Kidney (tissue), 14 donors: Measurements from ENCODE around the gene ISYNA1. TPM values are rescaled to one million over a fixed set of nuclear protein-coding genes. Genes with fewer than 3 reads are reported as not detected.

ENCODE experiments used
- DNase-seq, 5 donors: peaks; one replicate each; pipeline ENCODE4 v3.0.0-alpha.2; 2013 to 2020
- FAIRE-seq: peaks from 2 replicates; lab custom pipeline; 2012; peaks lifted over from hg19 to GRCh38; lab: Jason Lieb, UNC
- H3K27ac ChIP-seq, 2 donors: one replicate each; pipeline ENCODE4 v1.7.0; 2013; ENCODE audit warnings: low read depth in 2 of 2, low read length in 2 of 2, inconsistent platforms in 1 of 2
- H3K27me3 ChIP-seq: one replicate; pipeline ENCODE4 v1.7.1; 2013; ENCODE audit warnings: low read length, inconsistent platforms; ENCODE audit not compliant: control insufficient read depth, insufficient read depth
- H3K36me3 ChIP-seq, 3 donors: one replicate each; pipeline versions ENCODE4 v1.7.0 to v1.7.1; 2013; ENCODE audit warnings: low read length in 3 of 3, control low read depth in 1 of 3, inconsistent platforms in 1 of 3; ENCODE audit not compliant: insufficient read depth in 3 of 3, control insufficient read depth in 2 of 3
- H3K4me1 ChIP-seq, 3 donors: one replicate each; pipeline versions ENCODE4 v1.7.0 to v1.7.1; 2013; ENCODE audit warnings: low read length in 3 of 3, inconsistent platforms in 1 of 3, low read depth in 1 of 3; ENCODE audit not compliant: control insufficient read depth in 2 of 3, insufficient read depth in 2 of 3
- H3K4me3 ChIP-seq, 3 donors: one replicate each; pipeline versions ENCODE4 v1.7.0 to v1.8.1; 2013; ENCODE audit warnings: low read length in 3 of 3, control low read depth in 1 of 3, inconsistent platforms in 1 of 3
- H3K9ac ChIP-seq, 3 donors: one replicate each; pipeline versions ENCODE4 v1.7.0 to v1.7.1; 2013; ENCODE audit warnings: low read length in 3 of 3, control low read depth in 1 of 3, inconsistent platforms in 1 of 3
- H3K9me3 ChIP-seq, 3 donors: one replicate each; pipeline versions ENCODE4 v1.7.0 to v1.7.1; 2013; ENCODE audit warnings: low read length in 3 of 3, control low read depth in 1 of 3, inconsistent platforms in 1 of 3; ENCODE audit not compliant: control insufficient read depth in 2 of 3, insufficient read depth in 1 of 3
- intact Hi-C: fragments of 100-400 bp; cut with DNase I; formaldehyde crosslinking; loops from one replicate; pipeline ENCODE4 v1.11.1; 2022
- polyA plus RNA-seq: library from polyadenylated mRNA; stranded (reverse); fragments of 350-450 nt; fragmentation: Illumina TruSeq; extraction: RNeasy Lipid Tissue Mini Kit (QIAGEN cat#74804); gene quantifications from one replicate; pipeline ENCODE4 v1.2.3, GENCODE V29; 2014; ENCODE audit warnings: low read depth, low replicate concordance; ENCODE audit not compliant: insufficient read depth
- total RNA-seq: library from RNA; stranded (reverse); fragmentation: NEBNext Ultra II Directional; extraction: Animal tissue kit (Norgen Biotek cat#: 25700); gene quantifications from one replicate; pipeline ENCODE4 v1.2.1, GENCODE V29; 2021
- TF ChIP-seq, protein P1 (sequence below): IDR thresholded peaks from 3 replicates; pipeline ENCODE4 v1.5.1; 2012; ENCODE audit warnings: mild to moderate bottlenecking, moderate library complexity, borderline replicate concordance; ENCODE audit not compliant: insufficient read depth; ENCODE audit errors: extremely low read depth
- donor health status: control.
- donor health status: control.
- donor health status: control.
- donor health status: control.
- donor health status: control.
- donor health status: DM: yes; HTN: yes; CAD: no.
- donor health status: Normal renal cell carcinoma (clear cell type).

The ISYNA1 gene
- total and polyA plus RNA-seq, 2 donors from 2014 or later, result 68.6 to 101 TPM

DNA sequence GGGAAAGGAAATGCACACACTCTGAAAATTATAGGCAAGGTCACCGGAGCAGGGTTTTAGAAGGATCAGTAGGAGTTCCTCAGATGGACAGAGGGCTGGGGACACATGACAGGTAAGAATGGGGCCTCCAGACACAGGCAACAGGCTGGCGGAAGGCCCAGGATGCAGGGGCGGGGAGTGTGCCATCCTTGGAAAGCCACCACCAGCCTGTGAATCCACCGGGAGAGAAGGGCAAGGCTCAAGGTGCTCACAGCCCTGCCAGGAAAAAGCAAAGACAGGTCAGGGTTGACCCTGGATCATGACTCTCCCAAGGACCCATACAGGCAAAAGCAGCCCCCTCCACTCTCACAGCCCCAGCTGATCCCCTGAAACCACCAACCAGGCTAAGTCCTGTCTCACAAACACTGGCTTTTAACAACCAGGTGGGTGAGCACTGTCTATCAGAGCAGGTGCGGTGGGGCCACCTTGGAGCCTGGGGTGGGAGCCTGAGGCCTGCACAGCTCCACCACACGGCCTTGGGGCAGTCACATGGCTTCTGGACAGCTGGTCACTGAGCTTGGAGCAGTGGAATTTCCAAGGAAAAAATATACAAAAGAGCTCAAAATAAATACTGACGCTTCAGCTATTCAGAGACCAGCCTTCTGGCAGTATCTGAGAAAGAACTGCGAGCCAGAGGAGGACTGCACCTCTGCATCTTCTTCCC, 35.2 kb upstream of the ISYNA1 start:
- H3K4me1 ChIP-seq, result peaks cover 0 to 45% (median 27%) of the 10 kb centered on the region in 3 donors
- FAIRE-seq (no peak), DNase-seq (peak in 1 of 5 donors; percentile 32)
- H3K27ac ChIP-seq, result no peak overlapping the region
- TF ChIP-seq, protein P1, sequence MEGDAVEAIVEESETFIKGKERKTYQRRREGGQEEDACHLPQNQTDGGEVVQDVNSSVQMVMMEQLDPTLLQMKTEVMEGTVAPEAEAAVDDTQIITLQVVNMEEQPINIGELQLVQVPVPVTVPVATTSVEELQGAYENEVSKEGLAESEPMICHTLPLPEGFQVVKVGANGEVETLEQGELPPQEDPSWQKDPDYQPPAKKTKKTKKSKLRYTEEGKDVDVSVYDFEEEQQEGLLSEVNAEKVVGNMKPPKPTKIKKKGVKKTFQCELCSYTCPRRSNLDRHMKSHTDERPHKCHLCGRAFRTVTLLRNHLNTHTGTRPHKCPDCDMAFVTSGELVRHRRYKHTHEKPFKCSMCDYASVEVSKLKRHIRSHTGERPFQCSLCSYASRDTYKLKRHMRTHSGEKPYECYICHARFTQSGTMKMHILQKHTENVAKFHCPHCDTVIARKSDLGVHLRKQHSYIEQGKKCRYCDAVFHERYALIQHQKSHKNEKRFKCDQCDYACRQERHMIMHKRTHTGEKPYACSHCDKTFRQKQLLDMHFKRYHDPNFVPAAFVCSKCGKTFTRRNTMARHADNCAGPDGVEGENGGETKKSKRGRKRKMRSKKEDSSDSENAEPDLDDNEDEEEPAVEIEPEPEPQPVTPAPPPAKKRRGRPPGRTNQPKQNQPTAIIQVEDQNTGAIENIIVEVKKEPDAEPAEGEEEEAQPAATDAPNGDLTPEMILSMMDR, result no peak
- no peak overlapping the region for H3K9ac ChIP-seq
- intact Hi-C loops, result no loop called here
- no peak overlapping the region for H3K4me3 ChIP-seq
- no peaks in the 10 kb centered on the region for H3K36me3 ChIP-seq
- no peaks in the 10 kb centered on the region for H3K9me3 ChIP-seq
- H3K27me3 ChIP-seq, result no peaks in the 10 kb centered on the region

DNA sequence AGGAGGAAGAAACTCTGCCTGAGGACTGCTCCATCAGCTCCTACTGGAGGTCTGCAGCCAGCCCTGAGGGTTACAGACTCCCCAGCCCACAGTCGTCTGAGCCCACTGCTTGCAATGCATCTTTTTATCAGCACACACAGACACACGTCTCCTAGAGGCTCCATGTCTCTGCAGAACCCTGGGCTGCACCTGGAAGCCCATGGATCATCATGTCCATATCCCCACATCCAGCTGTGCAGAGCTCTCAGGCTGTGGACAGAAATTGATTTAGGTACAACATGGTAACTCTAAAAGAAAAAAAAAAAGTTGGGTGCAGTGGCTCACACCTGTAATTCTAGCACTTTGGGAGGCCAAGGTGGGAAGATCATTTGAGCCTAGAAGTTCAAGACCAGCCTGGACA, 32.9 kb upstream of the ISYNA1 start:
- Histone ChIP-seq H3K4me1 (peaks cover 0 to 49% (median 30%) of the 10 kb centered on the region in 3 donors), H3K9ac (no peak overlapping the region), H3K27me3 (no peaks in the 10 kb centered on the region), H3K9me3 (no peaks in the 10 kb centered on the region), H3K36me3 (no peaks in the 10 kb centered on the region), H3K27ac (no peak overlapping the region), H3K4me3 (no peak overlapping the region)
- DNase-seq (no peak), FAIRE-seq (no peak)
- intact Hi-C loops, result no loop called here
- TF ChIP-seq, protein P1, result no peak

DNA sequence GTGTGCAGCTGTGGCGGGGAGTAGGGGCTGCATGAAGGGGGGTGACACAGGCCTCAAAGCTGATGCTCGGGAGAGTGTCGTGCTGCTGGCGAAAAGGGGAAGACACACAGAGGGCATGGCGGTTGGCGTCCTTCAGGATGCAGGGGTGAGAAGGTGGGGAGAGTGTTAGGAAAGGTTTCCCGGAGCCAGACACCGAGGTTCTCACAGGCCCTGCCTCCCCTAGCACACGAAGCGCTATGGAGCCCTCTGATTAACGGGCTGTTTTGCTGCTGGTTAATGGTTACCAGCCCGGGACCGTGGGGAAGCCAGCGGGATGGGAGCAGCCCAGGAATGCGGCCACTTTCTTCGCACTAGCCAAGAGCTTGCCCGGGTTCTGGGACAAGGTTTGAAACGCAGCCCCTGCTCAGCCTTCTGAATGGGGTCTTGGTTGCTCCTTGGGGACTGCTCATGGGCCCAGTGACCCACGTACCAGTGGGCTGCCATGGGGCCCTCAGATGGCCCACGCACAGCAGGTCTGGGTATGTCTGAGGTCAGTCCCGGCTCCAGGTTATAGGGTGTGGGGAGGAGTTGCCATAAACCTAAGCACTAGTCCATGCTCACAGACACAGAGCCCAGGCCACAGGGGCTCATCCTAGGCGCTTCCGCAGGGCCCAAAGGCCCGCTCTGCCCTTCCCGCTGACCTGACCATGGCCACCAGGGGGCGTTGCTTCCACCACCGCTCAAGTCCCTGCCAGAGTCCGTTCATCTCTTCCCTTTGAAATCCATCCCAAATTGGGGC, 31.3 kb upstream of the ISYNA1 start:
- peak overlapping the region in 1 of 3 donors; percentile 13 for H3K4me3 ChIP-seq
- TF ChIP-seq, protein P1, result peak; percentile 86
- intact Hi-C loops, result no loop called here
- H3K27ac ChIP-seq, result peak overlapping the region; percentile 75 to 79
- H3K27me3 ChIP-seq, result no peaks in the 10 kb centered on the region
- no peaks in the 10 kb centered on the region for H3K9me3 ChIP-seq
- H3K4me1 ChIP-seq, result peaks cover 0 to 58% (median 38%) of the 10 kb centered on the region in 3 donors
- DNase-seq (peak; percentile 81 to 87 (median 85)), FAIRE-seq (no peak)
- peak overlapping the region in 1 of 3 donors; percentile 44 for H3K9ac ChIP-seq
- peaks cover 0 to 7% (median 0%) of the 10 kb centered on the region in 3 donors for H3K36me3 ChIP-seq
